CD4-positive, alpha-beta T cell treated with Interleukin-15 for 1 hour (primary cell): Measurements from ENCODE around the gene EAF1.
"Not testable (repeated sequence)": the region's sequence is repeated elsewhere in the genome, so short reads cannot be mapped to it uniquely, and the experiment has no call there.

Experiments
- DNase-seq: peaks from one replicate; pipeline ENCODE4 v3.0.0-alpha.2; 2020

The EAF1 gene

DNA sequence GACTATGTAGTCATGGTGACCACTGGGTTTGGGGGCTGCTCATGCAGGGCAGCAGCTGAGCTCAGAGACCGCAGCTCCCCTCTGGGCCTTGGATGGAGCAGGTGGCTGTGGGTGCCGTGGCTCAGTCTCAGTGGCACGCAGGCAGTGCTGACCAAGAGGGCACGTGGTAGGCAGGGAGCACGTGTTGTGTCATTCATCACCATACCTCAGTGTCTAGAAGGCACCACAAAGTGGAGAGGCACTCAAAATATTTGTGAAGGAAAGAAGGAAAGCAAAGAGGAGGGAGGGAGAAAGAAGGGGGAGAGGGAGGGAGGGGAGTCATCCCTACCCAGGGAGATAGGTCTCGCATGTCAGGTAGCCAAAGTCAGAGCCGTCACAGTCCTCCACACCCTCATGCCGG lies 26.1 kb downstream of the EAF1 start:
- no peak for DNase-seq

DNA sequence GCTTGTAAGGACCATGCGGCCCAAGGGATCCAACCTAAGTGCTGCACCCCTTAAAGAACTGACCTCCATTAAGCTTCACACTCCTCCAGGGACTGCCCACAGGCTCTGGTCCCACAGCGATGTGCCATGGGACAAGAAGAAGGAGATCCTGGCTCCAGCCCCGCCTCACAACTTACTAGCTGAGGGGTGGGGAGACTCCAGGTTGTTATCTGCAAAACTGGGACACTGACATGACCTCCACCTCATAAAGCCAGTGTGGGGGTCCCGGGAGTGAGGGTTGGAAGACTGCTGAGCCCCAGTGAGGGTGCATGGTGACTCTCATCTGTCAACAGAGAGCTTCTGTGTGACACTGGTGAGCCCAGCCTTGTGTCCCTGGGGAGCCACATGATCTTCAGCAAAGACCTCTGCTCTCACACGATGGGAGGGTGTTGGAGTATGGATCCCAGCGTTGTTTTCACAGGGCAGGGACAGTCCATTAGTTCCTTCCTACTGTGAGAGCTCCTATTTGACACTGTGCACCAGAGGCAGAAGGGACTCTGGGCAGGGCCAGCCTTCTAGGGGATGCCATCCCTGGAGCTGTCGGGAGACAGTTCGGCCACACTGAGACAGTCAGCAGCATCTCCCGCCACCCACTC lies 26.7 kb downstream of the EAF1 start:
- no peak for DNase-seq

DNA sequence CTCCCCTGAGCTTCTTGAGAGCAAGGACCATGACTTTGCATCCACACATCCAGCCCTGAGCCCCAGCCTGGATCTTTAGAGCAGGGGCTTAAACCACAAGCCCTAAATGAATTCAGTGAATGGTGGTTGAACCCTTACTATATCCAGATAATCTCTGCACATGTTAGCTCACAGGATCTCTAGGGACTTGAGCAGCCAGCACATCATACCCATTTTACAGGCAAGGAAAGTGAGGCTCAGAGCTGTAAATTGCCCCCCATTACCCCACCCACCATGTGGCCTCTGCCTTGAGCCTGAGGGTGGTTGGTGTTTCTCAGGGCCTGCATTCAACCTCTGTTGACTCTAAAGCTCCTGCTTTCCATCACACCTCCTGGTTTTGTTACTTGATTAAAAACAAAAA lies 27.6 kb downstream of the EAF1 start:
- DNase-seq, result no peak

DNA sequence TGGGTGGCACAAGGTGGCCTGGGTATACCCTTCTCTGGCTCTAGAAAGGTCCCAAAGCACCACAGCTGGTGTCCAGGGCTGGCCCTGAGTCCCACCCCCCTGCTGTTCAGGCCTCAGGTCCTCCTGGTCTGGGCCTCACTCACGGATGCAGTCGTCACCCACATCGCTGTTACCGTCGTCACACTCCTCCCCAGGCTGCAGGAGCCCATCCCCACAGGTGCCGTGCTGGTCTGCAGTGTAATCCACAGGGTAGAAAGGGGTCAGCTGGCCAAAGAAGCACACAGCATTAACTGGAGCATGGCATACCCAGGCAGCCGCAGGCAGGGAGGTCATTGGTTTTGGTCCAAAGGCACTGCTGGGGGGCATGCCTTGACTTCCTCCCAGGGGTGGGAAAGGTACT lies 28.4 kb downstream of the EAF1 start:
- DNase-seq, result no peak

DNA sequence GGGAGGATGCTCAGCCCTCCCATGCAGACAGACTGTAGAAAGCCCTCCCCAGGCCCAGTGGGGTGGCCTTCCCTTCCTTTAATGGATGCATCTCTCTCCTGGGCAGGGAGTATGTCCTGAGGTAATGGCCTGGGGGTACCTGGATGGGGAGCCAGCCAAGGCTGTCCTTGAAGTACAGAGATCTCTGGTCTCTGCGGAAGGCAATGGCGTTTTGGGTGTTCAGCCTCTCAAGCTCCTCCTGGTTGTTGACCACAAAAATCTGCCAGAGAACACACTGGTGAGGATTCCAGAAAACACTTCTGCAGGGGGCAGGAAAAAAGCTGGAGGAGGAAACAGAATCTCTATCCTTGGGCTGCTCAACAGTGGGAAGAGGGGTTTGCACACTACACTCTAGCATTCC lies 28.9 kb downstream of the EAF1 start:
- no peak for DNase-seq

DNA sequence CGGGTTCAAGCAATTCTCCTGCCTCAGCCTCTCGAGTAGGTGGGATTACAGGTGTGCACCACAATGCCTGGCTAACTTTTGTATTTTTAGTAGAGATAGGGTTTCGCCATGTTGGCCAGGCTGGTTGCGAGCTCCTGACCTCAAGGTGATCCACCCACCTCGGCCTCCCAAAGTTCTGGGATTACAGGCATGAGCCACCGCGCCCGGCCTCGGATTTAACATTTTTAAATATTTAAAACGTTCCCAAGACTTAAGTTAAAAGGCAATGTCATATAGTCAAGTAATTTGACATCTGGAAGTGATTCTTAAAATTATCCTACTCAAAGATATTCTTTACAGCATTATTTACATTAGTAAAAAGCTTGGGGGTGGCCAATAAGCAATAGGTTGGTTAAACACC lies 29.5 kb downstream of the EAF1 start:
- not testable (repeated sequence) for DNase-seq

DNA sequence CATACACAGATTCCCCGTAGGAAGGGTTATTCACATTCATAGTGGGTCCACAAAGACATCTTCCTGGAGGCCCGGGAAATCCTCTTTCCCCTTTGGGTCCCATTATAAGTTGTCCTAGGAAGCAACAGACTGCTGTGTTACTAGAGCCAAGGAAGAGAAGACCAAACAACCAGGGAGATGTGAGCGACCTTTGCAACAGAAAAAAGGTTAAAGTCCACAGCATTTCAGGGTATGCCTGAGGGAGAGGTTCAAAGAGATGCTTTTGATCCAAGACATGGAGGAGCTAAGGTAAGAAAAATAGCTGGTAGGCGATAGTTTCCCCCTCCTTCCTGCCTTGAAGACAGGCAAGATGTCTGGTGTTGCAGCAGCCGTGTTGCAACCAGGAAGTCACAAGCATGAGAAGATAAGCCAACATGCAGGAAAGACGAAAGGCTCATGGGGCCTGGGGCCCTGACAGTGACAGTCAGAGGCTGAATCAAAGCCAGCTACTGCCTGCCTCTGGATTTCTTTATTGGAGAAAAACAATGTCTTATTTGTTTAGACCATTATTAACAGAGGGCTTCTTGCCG lies 30.9 kb downstream of the EAF1 start:
- DNase-seq, result no peak

DNA sequence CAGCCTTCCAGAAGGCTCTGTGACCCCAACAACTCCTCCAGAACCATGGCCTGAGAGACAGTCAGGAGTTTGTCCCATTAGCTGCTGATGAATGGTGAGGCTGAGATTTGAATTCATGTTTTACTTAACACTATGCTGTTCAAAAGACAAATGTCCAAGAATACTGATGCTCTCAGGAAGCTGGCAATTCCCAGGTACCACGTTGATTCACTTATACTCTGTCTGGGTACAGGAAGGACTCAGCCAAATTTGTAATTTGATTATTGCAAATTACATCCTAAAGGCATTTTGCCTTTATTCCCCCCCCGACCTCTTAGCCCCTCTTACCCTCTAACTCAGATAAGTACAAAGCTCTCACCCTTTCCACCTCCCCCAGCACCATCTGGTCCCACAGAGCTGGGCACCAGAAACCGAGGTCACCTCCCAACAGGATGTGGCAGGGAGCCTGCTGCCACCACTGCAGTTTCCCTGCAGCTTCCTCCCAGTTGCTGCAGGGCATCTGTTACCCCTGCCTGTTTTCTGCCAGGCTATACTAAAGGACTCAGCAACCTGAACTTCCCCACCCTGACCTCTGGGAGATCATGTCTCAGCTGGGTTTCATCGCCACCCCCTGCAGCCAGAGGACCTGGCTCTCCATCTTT lies 33.6 kb downstream of the EAF1 start:
- DNase-seq, result no peak

DNA sequence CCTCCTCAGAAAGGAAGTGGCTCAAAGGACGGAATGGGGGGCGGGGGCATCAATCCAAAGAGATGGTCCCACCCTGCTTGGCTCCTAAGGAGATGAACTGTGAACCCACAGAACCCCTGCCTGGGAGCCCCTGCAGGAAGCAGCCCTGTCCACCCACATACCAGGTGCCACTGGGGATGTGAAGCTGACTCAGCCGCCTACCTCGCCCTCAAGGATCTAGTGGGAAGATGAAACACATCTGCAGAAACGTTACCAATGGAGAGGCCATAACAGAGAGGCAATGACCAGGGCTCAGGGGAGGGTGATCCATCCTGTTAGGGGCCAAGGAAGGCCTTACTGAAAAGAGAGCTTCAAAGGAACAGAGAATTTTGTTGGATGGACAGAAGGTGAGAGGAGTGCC lies 35.1 kb downstream of the EAF1 start:
- DNase-seq, result no peak

DNA sequence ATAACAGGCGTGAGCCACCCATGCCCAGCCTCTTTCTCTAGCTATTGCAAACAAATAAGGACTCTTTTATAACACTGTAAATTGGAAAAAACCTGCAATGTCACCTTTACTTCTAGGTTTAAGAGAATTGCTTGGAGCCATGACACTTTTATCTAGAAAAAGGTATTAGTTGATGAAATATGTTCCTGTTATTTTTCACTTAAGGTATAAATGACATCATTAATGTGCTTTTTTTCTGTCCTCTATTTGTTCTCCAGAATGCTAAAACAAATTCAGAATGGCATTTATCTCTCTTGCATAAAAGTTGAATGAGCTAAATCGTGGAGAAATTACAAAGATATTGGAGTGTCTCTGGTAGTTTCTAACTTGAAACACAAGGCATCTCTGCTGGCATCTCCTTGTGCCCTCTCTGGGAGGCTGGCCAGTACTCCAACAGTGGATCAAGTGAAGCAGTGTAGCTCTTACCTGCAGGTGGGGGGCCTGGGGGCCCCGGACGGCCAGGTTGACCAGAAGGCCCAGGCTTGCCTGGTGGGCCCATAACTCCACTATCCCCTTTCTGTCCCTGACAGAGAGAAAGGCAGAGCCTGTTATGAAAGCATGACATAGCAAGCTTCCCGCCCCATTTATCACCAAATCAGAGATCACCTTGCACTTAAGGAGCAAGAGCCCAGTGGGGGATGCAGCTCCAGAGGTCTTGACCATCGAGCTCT lies 38.6 kb downstream of the EAF1 start:
- no peak for DNase-seq

DNA sequence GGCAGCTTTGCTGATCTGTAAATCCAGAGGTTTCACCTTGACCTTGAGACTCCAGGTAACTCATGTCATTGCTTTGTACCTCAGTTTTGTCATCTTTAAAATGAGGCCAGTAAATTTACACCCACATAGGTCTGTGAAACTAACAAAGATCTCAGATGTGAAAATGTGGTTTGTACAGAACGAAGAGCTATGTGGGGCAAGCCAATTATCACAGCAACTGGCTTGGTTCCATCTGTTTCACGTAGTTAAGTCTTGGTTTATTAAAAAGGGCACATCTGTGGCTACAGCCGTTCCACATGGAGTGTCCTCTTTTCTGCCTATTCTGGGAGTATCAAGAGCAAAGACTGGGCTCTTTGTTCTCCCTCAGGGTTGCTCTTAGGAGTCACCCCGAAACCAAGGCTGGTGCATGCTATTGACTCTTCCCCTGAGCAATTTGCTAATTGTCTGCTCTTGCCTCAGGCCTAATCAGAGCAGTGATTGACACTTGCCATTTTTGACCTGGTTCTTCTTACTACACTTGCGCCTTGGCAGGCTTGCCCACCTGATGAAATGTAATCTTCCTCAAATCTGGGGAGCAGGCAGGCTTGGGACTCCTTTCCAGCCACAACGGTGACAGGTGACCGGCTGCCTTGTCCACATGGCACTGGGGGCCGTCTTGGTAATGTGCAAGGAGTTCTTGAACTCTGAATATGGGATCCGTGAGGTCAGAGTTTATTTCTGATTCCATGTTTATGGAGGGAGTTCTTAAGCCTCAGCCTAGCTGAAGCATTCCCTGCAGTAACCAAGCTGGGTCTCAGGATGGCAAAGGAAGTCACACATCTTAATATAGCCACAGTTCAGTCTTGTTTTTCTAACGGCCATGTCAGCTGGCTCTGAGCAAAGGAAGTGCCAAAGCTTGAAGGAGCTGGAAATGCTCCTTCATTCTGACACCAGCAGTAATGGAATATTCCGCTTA lies 40.1 kb downstream of the EAF1 start:
- no peak for DNase-seq

DNA sequence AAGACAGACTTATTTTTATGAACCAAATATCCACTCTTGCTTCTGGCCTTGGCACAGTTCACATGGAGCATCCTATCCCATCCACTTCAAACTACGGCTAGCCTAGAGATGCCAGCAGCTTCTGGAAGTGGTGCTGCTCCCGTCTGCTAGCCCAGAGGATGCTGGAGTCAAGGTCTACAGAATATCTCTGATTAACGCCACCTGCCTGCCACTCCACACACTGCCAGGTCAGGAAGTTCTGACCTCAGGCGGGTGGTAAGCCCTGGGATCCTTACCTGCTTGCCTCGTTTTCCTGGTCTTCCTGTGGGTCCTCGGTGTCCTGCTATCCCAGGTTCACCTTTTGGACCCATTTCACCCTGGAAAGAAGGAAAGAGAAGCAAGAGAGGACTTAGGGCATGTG lies 42.9 kb downstream of the EAF1 start:
- no peak for DNase-seq

DNA sequence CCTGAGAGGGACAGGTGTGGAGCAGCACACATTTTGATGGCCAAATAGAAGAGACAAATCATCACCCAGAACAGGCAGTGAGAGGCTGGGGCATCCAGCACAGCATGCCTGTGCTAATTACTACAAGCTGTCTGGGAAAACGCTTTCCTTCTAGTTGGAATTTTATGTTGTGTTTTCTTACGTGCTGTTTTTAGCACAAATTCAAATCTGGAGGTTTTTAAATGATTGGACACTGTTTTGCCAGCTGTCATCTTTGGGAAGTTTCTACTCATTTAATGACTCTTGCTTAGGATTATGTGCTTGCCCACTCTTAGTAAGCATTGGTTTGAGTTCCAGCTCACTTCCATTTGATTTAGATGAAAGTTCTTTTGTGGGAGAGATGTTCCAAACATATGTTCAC lies 43.5 kb downstream of the EAF1 start:
- DNase-seq, result no peak

DNA sequence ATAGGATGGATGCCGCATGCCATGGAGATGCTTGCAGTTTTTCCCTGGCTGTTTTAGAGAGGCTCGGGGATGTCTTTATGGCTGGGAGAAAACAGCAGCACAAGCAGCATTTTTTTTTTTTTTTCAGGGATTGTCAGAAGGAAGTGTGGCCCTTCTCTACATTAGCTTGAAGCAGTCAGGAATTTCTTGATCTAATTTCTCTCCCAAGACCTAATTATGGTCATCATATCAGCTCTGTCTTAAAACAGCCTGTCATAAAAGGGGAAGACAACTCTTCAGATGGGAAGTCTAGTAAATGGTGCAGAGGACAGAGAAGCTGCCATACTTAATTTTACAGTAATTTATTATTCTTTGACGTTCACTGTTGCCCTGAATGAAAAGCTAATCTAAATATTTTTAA lies 44.5 kb downstream of the EAF1 start:
- DNase-seq, result no peak

DNA sequence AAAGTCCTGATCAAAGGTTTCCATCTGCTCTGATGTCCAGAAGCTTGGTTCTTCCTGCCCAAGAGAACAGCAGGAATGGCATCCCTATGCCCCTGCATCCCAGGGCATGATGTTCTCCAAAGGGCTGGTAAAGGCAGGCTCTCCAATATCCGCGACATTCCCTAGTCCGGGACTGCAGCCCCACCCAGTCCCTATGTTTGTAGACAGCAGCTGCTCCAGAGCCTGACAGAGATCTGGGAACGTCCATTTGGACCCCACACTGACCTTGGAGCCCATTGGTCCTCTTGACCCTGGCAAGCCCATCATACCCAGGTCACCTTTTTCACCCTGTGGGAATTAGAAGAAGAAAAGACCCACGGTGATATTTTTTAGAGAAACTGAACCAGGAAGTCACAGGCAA lies 47.8 kb downstream of the EAF1 start:
- no peak for DNase-seq

DNA sequence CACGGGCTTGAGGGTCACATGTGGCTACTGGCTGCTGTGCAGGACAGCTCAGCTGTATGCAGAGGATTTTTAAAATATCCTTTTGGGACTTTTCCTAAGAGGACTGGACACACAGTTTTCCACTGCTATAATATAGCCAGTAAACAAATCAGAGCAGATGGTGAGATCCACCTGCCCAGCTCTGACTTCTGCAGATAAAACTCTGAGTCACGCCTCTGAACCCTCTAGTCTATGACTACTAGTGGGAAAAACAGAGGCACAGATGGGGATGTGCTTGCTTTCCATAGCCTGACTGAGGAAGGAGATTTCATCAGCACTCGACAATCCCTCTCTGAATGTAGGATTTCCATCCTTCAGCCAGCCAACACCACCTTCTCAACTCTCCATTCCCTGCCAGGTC lies 49.0 kb downstream of the EAF1 start:
- DNase-seq, result no peak

DNA sequence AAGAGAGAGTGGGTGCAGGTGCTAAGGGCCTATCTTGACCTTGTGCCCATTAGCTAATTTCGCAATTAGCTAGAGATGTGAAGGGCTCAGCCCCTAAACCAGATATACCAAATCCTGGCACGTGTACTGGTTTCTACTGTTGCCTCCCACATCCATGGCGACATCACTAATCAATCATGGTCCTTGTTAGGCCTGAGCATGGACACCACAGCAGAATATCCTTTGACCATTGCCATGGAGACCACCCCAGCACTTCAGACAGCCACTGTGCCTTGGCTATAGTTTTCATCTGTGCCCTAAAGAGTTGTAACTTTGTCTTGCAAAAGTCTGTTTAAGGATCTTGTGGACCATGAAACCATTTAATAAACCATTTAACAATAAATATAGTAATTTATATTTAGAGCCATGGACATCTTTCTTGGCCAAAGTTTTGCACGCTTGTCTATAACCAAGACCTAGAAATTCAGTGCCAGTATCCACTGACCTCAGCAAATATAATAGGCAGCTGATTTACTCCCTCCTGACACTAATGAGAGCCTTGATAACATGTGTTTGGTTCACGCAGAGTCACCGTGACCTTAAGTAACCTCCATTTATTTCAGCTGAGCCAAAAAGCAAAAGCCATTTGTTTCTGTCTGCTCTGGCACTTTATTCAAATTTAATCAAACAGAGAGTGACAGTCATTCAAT lies 50.7 kb downstream of the EAF1 start:
- DNase-seq, result no peak

DNA sequence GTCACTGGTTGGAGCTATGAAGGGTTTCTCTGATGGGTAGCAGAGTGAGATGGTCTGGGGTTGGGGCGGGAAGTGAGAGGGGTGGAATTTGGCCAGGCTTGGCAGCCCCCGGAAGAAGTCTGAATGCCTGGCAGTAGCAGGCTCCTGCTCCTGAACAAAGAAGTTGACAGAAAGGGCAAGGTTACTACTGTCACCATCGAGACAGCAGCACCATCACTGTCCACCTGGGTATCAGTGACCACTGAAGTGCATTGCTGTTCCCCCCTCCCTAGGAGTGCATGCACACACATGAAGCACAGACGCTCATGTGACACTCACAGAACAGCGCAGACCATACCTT lies 51.2 kb downstream of the EAF1 start:
- DNase-seq, result no peak

DNA sequence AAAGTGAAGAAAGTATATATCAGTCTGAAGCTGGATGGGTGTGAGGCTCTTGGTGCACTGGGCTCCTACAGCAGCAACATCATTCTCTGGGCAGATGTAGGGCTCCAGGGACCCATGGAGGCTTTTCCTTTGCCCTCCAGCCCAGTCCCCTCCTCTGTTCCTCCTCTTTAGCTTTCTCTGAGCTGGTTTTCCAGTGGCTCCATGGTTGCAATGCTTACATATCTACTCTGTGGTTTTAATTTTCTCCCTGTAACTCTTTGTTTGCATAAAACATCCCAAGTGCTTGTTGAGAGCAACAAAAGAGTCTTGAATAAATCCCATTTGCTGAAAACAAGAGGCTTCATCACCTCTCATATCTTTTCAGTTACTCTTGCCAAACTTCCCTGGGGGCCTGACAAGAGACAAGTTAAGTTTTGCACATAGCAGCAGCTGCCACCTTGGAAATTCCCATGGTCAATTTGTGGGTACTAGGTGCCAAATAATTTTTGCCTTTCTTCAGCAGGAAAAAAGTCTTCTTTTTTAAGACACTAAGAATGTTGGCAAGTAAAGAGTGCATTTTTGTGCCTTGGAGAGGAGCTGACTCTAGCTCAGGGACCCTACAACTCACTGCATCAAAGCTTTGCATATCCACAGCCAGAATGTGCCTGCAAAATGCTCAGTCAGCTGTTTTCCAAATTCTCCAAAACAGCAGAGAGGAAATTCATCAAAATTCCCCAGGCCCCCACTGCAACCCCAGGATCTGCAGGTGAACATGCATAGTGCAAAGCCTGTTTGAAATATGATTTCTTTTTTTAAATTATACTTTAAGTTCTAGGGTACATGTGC lies 52.2 kb downstream of the EAF1 start:
- DNase-seq, result no peak

DNA sequence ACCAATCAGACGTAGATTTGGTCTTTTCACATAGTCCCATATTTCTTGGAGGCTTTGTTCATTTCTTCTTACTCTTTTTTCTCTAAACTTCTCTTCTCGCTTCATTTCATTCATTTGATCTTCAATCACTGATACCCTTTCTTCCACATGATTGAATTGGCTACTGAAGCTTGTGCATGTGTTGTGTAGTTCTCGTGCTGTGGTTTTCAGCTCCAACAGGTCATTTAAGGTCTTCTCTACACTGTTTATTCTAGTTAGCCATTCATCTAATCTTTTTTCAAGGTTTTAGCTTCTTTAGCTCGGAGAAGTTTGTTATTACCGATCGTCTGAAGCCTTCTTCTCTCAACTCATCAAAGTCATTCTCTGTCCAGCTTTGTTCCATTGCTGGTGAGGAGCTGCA lies 57.2 kb downstream of the EAF1 start:
- DNase-seq, result not testable (repeated sequence)

DNA sequence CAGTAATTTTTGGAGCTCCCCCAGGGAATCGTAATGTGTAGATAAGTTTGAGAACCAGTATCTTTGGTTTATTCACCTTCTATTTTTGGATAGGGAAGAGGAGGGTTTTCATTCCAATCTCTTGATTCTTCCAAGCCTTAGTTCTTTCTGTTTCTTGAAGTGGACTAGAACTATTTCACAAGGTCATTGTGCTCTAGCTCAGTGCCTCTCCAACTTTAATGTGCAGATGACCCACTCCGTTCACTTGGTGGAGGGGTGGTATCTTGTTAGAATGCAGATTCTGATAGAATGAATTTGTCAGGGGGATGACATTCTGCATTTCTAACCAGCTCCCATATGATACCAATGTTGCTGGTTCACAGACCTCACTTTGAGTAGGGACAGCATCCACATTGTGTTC lies 58.6 kb downstream of the EAF1 start:
- no peak for DNase-seq

DNA sequence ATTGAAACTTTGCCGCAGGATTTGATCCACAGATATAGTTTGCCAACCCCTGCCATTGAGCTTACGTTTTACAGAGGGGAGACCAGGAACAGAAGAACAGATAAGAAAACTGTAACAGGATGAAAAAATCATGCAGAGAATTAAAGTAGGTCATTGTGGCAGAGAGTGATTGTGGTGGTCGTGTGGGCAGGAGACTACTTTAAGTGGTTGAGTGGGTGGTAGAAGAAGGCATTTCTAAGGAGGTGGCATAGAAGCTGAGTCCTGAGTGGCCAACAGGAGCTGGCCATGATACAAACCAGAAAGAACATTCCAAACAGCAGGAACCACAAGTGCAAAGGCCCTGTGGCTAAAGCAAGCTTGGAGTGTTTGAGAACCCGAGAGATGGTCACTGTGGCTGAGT lies 59.6 kb downstream of the EAF1 start:
- DNase-seq, result no peak
